PC-9 (cell line): ENCODE data around the gene KIAA1328. TPM values are rescaled to one million over a fixed set of nuclear protein-coding genes. Genes with fewer than 3 reads are reported as not detected.

Experiments used
- BruUV-seq: library from RNA; stranded (reverse); fragments of 400-500 nt; replicated peaks from 2 replicates; lab custom pipeline; 2021; lab: Mats Ljungman, UMichigan
- CTCF ChIA-PET: fragments of 300-600 bp; sonication (Branson Sonifier 250); formaldehyde crosslinking; loops from one replicate; lab custom pipeline; 2022; ENCODE audit warnings: antibody characterized with exemption; lab: Charles Lee
- POLR2A ChIA-PET: fragments of 300-600 bp; sonication (Branson Sonifier 250); formaldehyde crosslinking; loops from one replicate; lab custom pipeline; 2022; ENCODE audit warnings: antibody characterized with exemption; ENCODE audit not compliant: unreplicated experiment; lab: Charles Lee
- DNase-seq, 2 experiments: peaks; one replicate each; pipeline versions ENCODE4 v3.0.0 to v3.0.0-alpha.2; 2015 to 2022; ENCODE audit warnings: mixed read lengths in 1 of 2
- H2AFZ ChIP-seq: fragments of 200-600 bp; sonication (generic); 2 replicates; pipeline ENCODE4 v1.8.1; 2017; ENCODE audit warnings: antibody characterized with exemption
- H3F3A ChIP-seq: fragments of 200-600 bp; sonication (generic); 2 replicates; pipeline ENCODE4 v1.8.1; 2017; ENCODE audit warnings: antibody characterized with exemption, mild to moderate bottlenecking, low read depth; ENCODE audit not compliant: insufficient read depth
- H3K27ac ChIP-seq: fragments of 200-600 bp; sonication (generic); 2 replicates; pipeline ENCODE4 v1.6.1; 2016; ENCODE audit warnings: mixed run types
- H3K27me3 ChIP-seq: fragments of 200-600 bp; sonication (generic); 2 replicates; pipeline ENCODE4 v1.6.1; 2016; ENCODE audit warnings: low read depth, mixed run types; ENCODE audit not compliant: insufficient read depth
- H3K36me3 ChIP-seq: fragments of 200-600 bp; sonication (generic); 2 replicates; pipeline ENCODE4 v1.6.1; 2016; ENCODE audit warnings: low read depth, mixed run types
- H3K4me1 ChIP-seq: fragments of 200-600 bp; sonication (generic); replicated peaks from 2 replicates; pipeline ENCODE4 v1.6.1; 2016; ENCODE audit warnings: mixed run types; ENCODE audit not compliant: insufficient read depth
- H3K4me2 ChIP-seq: fragments of 200-600 bp; sonication (generic); 2 replicates; pipeline ENCODE4 v1.6.1; 2017; ENCODE audit warnings: mixed run types
- H3K4me3 ChIP-seq: fragments of 200-600 bp; sonication (generic); 2 replicates; pipeline ENCODE4 v1.6.1; 2016; ENCODE audit warnings: mixed run types
- H3K79me2 ChIP-seq: fragments of 200-600 bp; sonication (generic); 2 replicates; pipeline ENCODE4 v1.6.1; 2017; ENCODE audit warnings: low read depth, mixed run types
- H3K9me2 ChIP-seq: fragments of 200-600 bp; sonication (generic); 2 replicates; pipeline ENCODE4 v1.8.1; 2017; ENCODE audit warnings: mild to moderate bottlenecking; ENCODE audit not compliant: insufficient read depth
- H3K9me3 ChIP-seq: fragments of 200-600 bp; sonication (generic); 2 replicates; pipeline ENCODE4 v1.8.1; 2016; ENCODE audit warnings: low read depth; ENCODE audit not compliant: insufficient read depth
- H4K20me1 ChIP-seq: fragments of 200-600 bp; sonication (generic); 2 replicates; pipeline ENCODE4 v1.8.1; 2017; ENCODE audit not compliant: insufficient read depth
- CTCF ChIP-seq: fragments of 200-600 bp; sonication (generic); conservative IDR thresholded peaks from 2 replicates; pipeline ENCODE4 v1.6.1; 2017; ENCODE audit warnings: mixed run types, antibody characterized with exemption, mild to moderate bottlenecking, moderate library complexity
- EZH2 ChIP-seq: fragments of 200-600 bp; sonication (generic); IDR thresholded peaks from 2 replicates; pipeline ENCODE4 v1.8.0; 2017; ENCODE audit warnings: antibody characterized with exemption, low read depth
- intact Hi-C: fragments of 100-400 bp; cut with micrococcal nuclease; formaldehyde crosslinking; loops from one replicate; pipeline ENCODE4 v1.10.0; 2022; ENCODE audit not compliant: unreplicated experiment
- total RNA-seq: library from RNA; stranded (reverse); gene quantifications from 2 replicates; pipeline ENCODE4 v1.2.3, GENCODE V29; 2021

KIAA1328 gene
- total RNA-seq, 1 experiment from 2014 or later: 6.5 TPM

- Histone ChIP-seq H4K20me1 (no peaks in the 10 kb centered on the region), H2AFZ (no peak overlapping the region), H3K79me2 (no peaks in the 10 kb centered on the region), H3K27ac (no peak overlapping the region), H3K36me3 (no peaks in the 10 kb centered on the region), H3K4me1 (no peaks in the 10 kb centered on the region), H3K9me2 (no peaks in the 10 kb centered on the region), H3F3A (no peaks in the 10 kb centered on the region), H3K27me3 (no peaks in the 10 kb centered on the region), H3K9me3 (no peaks in the 10 kb centered on the region), H3K4me3 (no peak overlapping the region), H3K4me2 (no peak overlapping the region)
- DNase-seq: no peak
- ChIA-PET POLR2A (no interaction called here), CTCF (no interaction called here)
- no peak for TF ChIP-seq CTCF
- TF ChIP-seq EZH2: no peak
- no TSS peak for BruUV-seq
- intact Hi-C loops: no loop called here
These were observed 390.3 kb downstream of the KIAA1328 start for GRCh38 chr18:37219257-37219656.

GRCh38 chr18:37222354-37222998 lies 393.5 kb downstream of the KIAA1328 start:
- no peak overlapping the region for H3K27ac ChIP-seq
- no peak overlapping the region for H3K4me3 ChIP-seq
- H3K27me3 ChIP-seq: no peaks in the 10 kb centered on the region
- H3K9me3 ChIP-seq: no peaks in the 10 kb centered on the region
- intact Hi-C loops: no loop called here
- H2AFZ ChIP-seq: no peak overlapping the region
- TF ChIP-seq CTCF (no peak), EZH2 (no peak)
- ChIA-PET POLR2A (no interaction called here), CTCF (no interaction called here)
- no peaks in the 10 kb centered on the region for H3K9me2 ChIP-seq
- no peak for DNase-seq
- H4K20me1 ChIP-seq: no peaks in the 10 kb centered on the region
- no peak overlapping the region for H3K4me2 ChIP-seq
- no peaks in the 10 kb centered on the region for H3K4me1 ChIP-seq
- H3K36me3 ChIP-seq: no peaks in the 10 kb centered on the region
- H3K79me2 ChIP-seq: no peaks in the 10 kb centered on the region
- H3F3A ChIP-seq: no peaks in the 10 kb centered on the region
- BruUV-seq: no TSS peak

DNA sequence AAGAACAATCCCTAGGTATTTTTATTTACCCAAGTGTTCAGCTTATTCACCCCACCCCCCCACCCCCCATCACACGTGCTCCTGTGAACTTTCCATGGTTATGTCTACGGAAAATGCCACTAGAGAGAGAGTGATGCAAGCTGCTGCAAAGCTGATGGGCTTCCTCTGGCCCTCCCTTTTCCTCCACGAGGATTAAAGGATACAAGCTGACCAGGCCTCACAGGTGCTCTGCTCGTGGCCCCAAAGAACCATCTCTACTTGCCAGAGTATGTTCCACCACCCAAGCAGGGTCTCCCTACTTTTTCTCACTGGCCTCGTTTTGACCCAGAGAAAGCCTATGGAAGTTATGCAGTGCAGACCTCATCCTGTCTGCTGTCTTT lies 394.1 kb downstream of the KIAA1328 start:
- intact Hi-C loops: no loop called here
- no peaks in the 10 kb centered on the region for H3K79me2 ChIP-seq
- H4K20me1 ChIP-seq: no peaks in the 10 kb centered on the region
- H3K4me1 ChIP-seq: no peaks in the 10 kb centered on the region
- no peaks in the 10 kb centered on the region for H3K9me3 ChIP-seq
- no peak for DNase-seq
- no peaks in the 10 kb centered on the region for H3K27me3 ChIP-seq
- POLR2A ChIA-PET: no interaction called here
- TF ChIP-seq CTCF (no peak), EZH2 (no peak)
- CTCF ChIA-PET: no interaction called here
- H2AFZ ChIP-seq: no peak overlapping the region
- no TSS peak for BruUV-seq
- H3K27ac ChIP-seq: no peak overlapping the region
- no peaks in the 10 kb centered on the region for H3F3A ChIP-seq
- H3K36me3 ChIP-seq: no peaks in the 10 kb centered on the region
- H3K4me3 ChIP-seq: no peak overlapping the region
- no peak overlapping the region for H3K4me2 ChIP-seq
- H3K9me2 ChIP-seq: no peaks in the 10 kb centered on the region
